ENCODE data around the gene MFAP3L. TPM values are rescaled to one million over a fixed set of nuclear protein-coding genes. Genes with fewer than 3 reads are reported as not detected.

MFAP3L gene
- total RNA-seq, 1 experiment from 2014 or later: 5.1 TPM

DNA sequence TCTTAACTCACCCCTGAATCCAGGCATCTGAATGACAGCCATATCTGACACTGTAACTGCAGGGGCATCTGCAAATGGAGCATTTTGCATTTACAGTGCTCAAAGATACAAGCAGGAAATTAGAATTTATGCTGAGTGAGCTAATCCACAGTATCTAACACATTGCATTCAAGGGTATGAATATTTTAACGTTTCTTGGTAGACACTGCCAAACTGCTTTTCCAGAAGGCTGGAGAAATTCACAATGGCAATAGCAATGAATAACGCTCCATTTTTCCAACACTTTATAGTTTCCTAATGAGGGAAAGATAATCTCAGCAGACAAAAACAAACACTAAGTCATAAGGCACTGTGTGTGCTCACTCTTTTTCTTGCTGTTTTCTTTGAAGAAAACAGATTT lies 32.6 kb upstream of the MFAP3L start:
- Histone ChIP-seq H3K4me1 (ENCODE audit: insufficient read depth, low read length) (no peaks in the 10 kb centered on the region), H3K27me3 (ENCODE audit: insufficient read depth, low read length) (no peaks in the 10 kb centered on the region), H3K23me2 (ENCODE audit: insufficient read length, low read depth, low read length, poor library complexity, severe bottlenecking) (no peaks in the 10 kb centered on the region), H3K56ac (ENCODE audit: insufficient read length, low read depth, low read length) (no peak overlapping the region), H3K79me1 (ENCODE audit: insufficient read depth, low read depth, low read length, poor library complexity, severe bottlenecking) (no peaks in the 10 kb centered on the region), H2BK20ac (ENCODE audit: low read depth, low read length, poor library complexity, severe bottlenecking) (no peak overlapping the region), H2BK15ac (ENCODE audit: low read depth, low read length) (no peak overlapping the region), H2AFZ (ENCODE audit: low read length) (no peak overlapping the region), H3K18ac (ENCODE audit: insufficient read length, low read depth, low read length) (no peak overlapping the region), H3T11ph (ENCODE audit: low read length) (no peak overlapping the region), H3K9me3 (ENCODE audit: control insufficient read depth, low read depth, low read length) (no peaks in the 10 kb centered on the region), H3K23ac (ENCODE audit: insufficient read length, low read depth, low read length) (no peak overlapping the region), H2BK120ac (ENCODE audit: low read depth, low read length, poor library complexity, severe bottlenecking) (no peak overlapping the region), H2BK5ac (ENCODE audit: insufficient read length, low read length) (no peak overlapping the region), H2BK12ac (ENCODE audit: insufficient read length, low read depth, low read length) (no peak overlapping the region), H3K27ac (ENCODE audit: insufficient read length, low read depth, low read length) (no peak overlapping the region), H3K14ac (ENCODE audit: insufficient read depth, low read length) (no peak overlapping the region), H4K91ac (ENCODE audit: insufficient read length, low read depth, low read length) (no peak overlapping the region), H4K8ac (replicated peaks; ENCODE audit: insufficient read length, low read depth, low read length) (no peak overlapping the region), H3K4ac (ENCODE audit: low read depth, low read length) (no peak overlapping the region), H2AK5ac (ENCODE audit: insufficient read length, low read length) (no peak overlapping the region), H3K9ac (ENCODE audit: extremely low read depth, insufficient read length, low read length) (no peak overlapping the region), H4K5ac (ENCODE audit: insufficient read length, low read depth, low read length) (no peak overlapping the region), H4K20me1 (ENCODE audit: control insufficient read depth, insufficient read depth, insufficient read length) (no peaks in the 10 kb centered on the region), H3K79me2 (ENCODE audit: insufficient read depth, low read length) (no peaks in the 10 kb centered on the region), H3K4me2 (ENCODE audit: insufficient read depth, insufficient read length, low read length) (no peak overlapping the region)
- no peaks in the 10 kb centered on the region for H3K27me3 Mint-ChIP-seq (ENCODE audit: low read depth)
- peaks cover 0 to 44% (median 19%) of the 10 kb centered on the region in 3 experiments; a peak in 6 of 7 replicates for H3K36me3 Mint-ChIP-seq (ENCODE audit: insufficient read depth in 1 of 3, low read depth in 3 of 3)
- no peaks in the 10 kb centered on the region for H3K9me3 Mint-ChIP-seq
- H3K27ac Mint-ChIP-seq: no peak overlapping the region
- TF ChIP-seq, protein P1, sequence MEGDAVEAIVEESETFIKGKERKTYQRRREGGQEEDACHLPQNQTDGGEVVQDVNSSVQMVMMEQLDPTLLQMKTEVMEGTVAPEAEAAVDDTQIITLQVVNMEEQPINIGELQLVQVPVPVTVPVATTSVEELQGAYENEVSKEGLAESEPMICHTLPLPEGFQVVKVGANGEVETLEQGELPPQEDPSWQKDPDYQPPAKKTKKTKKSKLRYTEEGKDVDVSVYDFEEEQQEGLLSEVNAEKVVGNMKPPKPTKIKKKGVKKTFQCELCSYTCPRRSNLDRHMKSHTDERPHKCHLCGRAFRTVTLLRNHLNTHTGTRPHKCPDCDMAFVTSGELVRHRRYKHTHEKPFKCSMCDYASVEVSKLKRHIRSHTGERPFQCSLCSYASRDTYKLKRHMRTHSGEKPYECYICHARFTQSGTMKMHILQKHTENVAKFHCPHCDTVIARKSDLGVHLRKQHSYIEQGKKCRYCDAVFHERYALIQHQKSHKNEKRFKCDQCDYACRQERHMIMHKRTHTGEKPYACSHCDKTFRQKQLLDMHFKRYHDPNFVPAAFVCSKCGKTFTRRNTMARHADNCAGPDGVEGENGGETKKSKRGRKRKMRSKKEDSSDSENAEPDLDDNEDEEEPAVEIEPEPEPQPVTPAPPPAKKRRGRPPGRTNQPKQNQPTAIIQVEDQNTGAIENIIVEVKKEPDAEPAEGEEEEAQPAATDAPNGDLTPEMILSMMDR (conservative IDR thresholded peaks at IDR 0.05): no peak
- H3K4me1 Mint-ChIP-seq: peaks cover 0 to 5% of the 10 kb centered on the region in 2 experiments; a peak in 1 of 4 replicates
- DNase-seq: no peak
- WGBS (ENCODE audit: extremely low coverage, insufficient read length, low lambda C conversion rate): no CpG with 5 or more reads among the region's 2 CpGs
- H3K4me3 Mint-ChIP-seq: no peak overlapping the region

All from H9 (cell line).